Stimulated activated effector memory CD8-positive, alpha-beta T cell treated with anti-CD3 and anti-CD28 coated beads, Interleukin-12 subunit alpha, Interleukin-12 subunit beta, amount 100 ng/mL, for 72 hours (primary cell): ENCODE data around the gene MGME1.

ENCODE experiments used
- ATAC-seq: fragments of 150-1000 bp; cut with Tn5 transposase; 2 replicates; pipeline ENCODE4 v1.10.0; 2021
- DNase-seq, 2 donors: peaks; one replicate each; pipeline ENCODE4 v3.0.0; 2021 to 2022; ENCODE audit warnings: low spot score in 2 of 2
- H3K27ac Mint-ChIP-seq: one replicate; pipeline ENCODE4 v1.8.0; 2022; ENCODE audit warnings: mild to moderate bottlenecking, mixed read lengths
- H3K36me3 Mint-ChIP-seq: one replicate; pipeline ENCODE4 v1.8.0; 2022; ENCODE audit warnings: mild to moderate bottlenecking, mixed read lengths
- H3K4me1 Mint-ChIP-seq: one replicate; pipeline ENCODE4 v1.8.0; 2022; ENCODE audit warnings: mixed read lengths
- H3K4me3 Mint-ChIP-seq: one replicate; pipeline ENCODE4 v1.8.0; 2022; ENCODE audit warnings: mild to moderate bottlenecking, mixed read lengths
- H3K9me3 Mint-ChIP-seq: one replicate; pipeline ENCODE4 v1.8.0; 2022; ENCODE audit warnings: mixed read lengths

Gene MGME1

GRCh38 chr20:18032977-18033892 is 64.4 kb downstream of the MGME1 start:
- Mint-ChIP-seq H3K9me3 (no peaks in the 10 kb centered on the region), H3K27ac (no peak overlapping the region)
- no peak for ATAC-seq

GRCh38 chr20:18034039-18034438 is 65.2 kb downstream of the MGME1 start:
- Mint-ChIP-seq H3K4me1 (no peaks in the 10 kb centered on the region), H3K27ac (no peak overlapping the region), H3K9me3 (no peaks in the 10 kb centered on the region), H3K36me3 (no peaks in the 10 kb centered on the region), H3K4me3 (no peak overlapping the region)
- no peak for DNase-seq
- ATAC-seq, result no peak

More at GRCh38 chr20:18032977-18033892, 64.4 kb downstream of the MGME1 start:
- Mint-ChIP-seq H3K4me1 (no peaks in the 10 kb centered on the region), H3K36me3 (no peaks in the 10 kb centered on the region), H3K4me3 (no peak overlapping the region)
- no peak for DNase-seq

GRCh38 chr20:18039063-18039462 is 70.2 kb downstream of the MGME1 start:
- ATAC-seq, result no peak
- Mint-ChIP-seq H3K27ac (no peak overlapping the region), H3K9me3 (no peaks in the 10 kb centered on the region)

More at GRCh38 chr20:18039063-18039462, 70.2 kb downstream of the MGME1 start:
- no peaks in the 10 kb centered on the region for H3K4me1 Mint-ChIP-seq
- H3K36me3 Mint-ChIP-seq, result no peaks in the 10 kb centered on the region
- no peak for DNase-seq
- H3K4me3 Mint-ChIP-seq, result no peak overlapping the region
